Neural progenitor cell (in vitro differentiated cells): Measurements from ENCODE around the gene ATP5MG.

Experiments
- EZH2phosphoT487 ChIP-seq: fragments of 200-600 bp; sonication (generic); IDR thresholded peaks from 2 replicates; pipeline ENCODE4 v1.6.1; 2017; ENCODE audit warnings: antibody characterized with exemption
- TF ChIP-seq, protein P1 (sequence below): fragments of 200-600 bp; sonication (generic); IDR thresholded peaks from 2 replicates; pipeline ENCODE4 v1.5.1; 2017; ENCODE audit warnings: antibody characterized with exemption, mild to moderate bottlenecking

DNA sequence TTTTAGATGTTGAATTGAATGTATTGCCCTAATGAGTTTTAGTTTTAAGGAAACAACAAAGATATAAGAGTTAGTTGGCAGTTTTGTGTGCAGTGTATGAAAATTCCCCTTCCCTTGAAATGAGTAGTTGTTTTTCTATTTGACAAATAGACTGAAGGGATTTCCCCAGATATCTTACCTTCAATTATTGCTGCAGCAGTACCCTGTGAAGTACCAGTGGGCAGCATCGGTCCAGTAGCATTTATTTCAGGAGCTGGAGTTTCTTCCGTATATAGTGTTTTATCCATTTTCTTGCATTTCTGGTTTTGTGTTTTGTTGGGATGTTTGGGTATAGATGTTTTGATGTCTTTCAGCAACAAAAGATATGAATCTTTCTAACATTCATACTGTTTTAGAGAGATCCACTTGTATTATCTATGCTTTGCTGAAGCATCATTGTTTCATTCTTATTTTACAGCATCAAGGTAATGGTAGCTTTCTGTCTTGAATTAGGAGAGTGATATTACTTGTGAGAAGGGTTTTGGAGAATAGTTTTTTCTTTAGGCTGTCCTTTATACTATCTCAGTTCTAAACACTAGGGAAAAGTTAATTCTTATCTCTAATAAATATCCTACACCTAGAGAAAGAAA, 42.3 kb downstream of the ATP5MG start:
- TF ChIP-seq, protein P1, sequence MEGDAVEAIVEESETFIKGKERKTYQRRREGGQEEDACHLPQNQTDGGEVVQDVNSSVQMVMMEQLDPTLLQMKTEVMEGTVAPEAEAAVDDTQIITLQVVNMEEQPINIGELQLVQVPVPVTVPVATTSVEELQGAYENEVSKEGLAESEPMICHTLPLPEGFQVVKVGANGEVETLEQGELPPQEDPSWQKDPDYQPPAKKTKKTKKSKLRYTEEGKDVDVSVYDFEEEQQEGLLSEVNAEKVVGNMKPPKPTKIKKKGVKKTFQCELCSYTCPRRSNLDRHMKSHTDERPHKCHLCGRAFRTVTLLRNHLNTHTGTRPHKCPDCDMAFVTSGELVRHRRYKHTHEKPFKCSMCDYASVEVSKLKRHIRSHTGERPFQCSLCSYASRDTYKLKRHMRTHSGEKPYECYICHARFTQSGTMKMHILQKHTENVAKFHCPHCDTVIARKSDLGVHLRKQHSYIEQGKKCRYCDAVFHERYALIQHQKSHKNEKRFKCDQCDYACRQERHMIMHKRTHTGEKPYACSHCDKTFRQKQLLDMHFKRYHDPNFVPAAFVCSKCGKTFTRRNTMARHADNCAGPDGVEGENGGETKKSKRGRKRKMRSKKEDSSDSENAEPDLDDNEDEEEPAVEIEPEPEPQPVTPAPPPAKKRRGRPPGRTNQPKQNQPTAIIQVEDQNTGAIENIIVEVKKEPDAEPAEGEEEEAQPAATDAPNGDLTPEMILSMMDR = no peak
- TF ChIP-seq EZH2phosphoT487 = no peak
